ENCODE results near the gene SPAG5. TPM values are rescaled to one million over a fixed set of nuclear protein-coding genes. Genes with fewer than 3 reads are reported as not detected.

SPAG5 gene
- total and polyA plus RNA-seq, 2 experiments from 2014 or later = 99.6 to 104 TPM

- H3K27ac Mint-ChIP-seq = no peak overlapping the region
- H3K4me3 Mint-ChIP-seq = no peak overlapping the region
- H3K36me3 Mint-ChIP-seq (ENCODE audit: low read depth) = peaks cover 40% of the 10 kb centered on the region
- Histone ChIP-seq H3K4me3 (no peak overlapping the region; the same call in 1 of the 2 replicates), H2AFZ (no peak overlapping the region), H3K27ac (ENCODE audit: low read depth) (no peak overlapping the region), H3K27me3 (ENCODE audit: insufficient read depth) (peaks cover 4% of the 10 kb centered on the region; the same call in 1 of the 2 replicates), H4K20me1 (replicated peaks; ENCODE audit: insufficient read depth) (peaks cover under 1% of the 10 kb centered on the region), H3F3A (replicated peaks; ENCODE audit: low read depth) (peaks cover 19% of the 10 kb centered on the region), H3K9me2 (ENCODE audit: insufficient read depth) (no peaks in the 10 kb centered on the region), H3K36me3 (ENCODE audit: insufficient read depth) (peaks cover 26% of the 10 kb centered on the region), H3K79me2 (replicated peaks; ENCODE audit: insufficient read depth) (peaks cover 7% of the 10 kb centered on the region), H3K4me1 (ENCODE audit: insufficient read depth) (peaks cover 23% of the 10 kb centered on the region), H3K4me2 (no peak overlapping the region)
- TF ChIP-seq ZNF114 (CRISPR knock-in tag; IDR thresholded peaks at IDR 0.05) (no peak), REST (IDR thresholded peaks at IDR 0.05; ENCODE audit: unreplicated experiment) (no peak), ZNF462 (CRISPR knock-in tag; IDR thresholded peaks at IDR 0.05) (no peak), EZH2 (IDR thresholded peaks at IDR 0.05; ENCODE audit: low read depth, unreplicated experiment) (no peak), NANOG (IDR thresholded peaks at IDR 0.05; ENCODE audit: borderline replicate concordance) (no peak), STAT1 (IDR thresholded peaks at IDR 0.05; ENCODE audit: unreplicated experiment) (no peak), ZNF331 (CRISPR knock-in tag; IDR thresholded peaks at IDR 0.05; ENCODE audit: low read depth) (no peak), POLR2AphosphoS5 (IDR thresholded peaks at IDR 0.05; ENCODE audit: low read depth) (no peak), EZH2phosphoT487 (IDR thresholded peaks at IDR 0.05; ENCODE audit: unreplicated experiment) (no peak), ETS1 (IDR thresholded peaks at IDR 0.05) (no peak), CREB1 (CRISPR knock-in tag; IDR thresholded peaks at IDR 0.05; ENCODE audit: low read depth) (no peak)
- H3K4me1 Mint-ChIP-seq = peaks cover 28% of the 10 kb centered on the region
- H3K9me3 Mint-ChIP-seq = no peaks in the 10 kb centered on the region
- DNase-seq (ENCODE audit: low spot score) (peak; percentile 15), ATAC-seq (no peak)
- H3K27me3 Mint-ChIP-seq (ENCODE audit: insufficient read depth, low read depth, poor library complexity) = peaks cover 19% of the 10 kb centered on the region
These were observed 23.6 kb downstream of the SPAG5 start for GRCh38 chr17:28575126-28575795.

Data from GM23338 (cell line).